GM19043 (cell line): ENCODE results near the gene SLC15A1.
A peak's percentile ranks its signal among the peaks of the same experiment; 100 is the strongest.

Source experiments
- ATAC-seq: cut with Tn5 transposase; IDR thresholded peaks from one replicate; pipeline ENCODE4 v1.9.1; 2021; ENCODE audit warnings: low read depth; ENCODE audit not compliant: unreplicated experiment

The SLC15A1 gene

DNA sequence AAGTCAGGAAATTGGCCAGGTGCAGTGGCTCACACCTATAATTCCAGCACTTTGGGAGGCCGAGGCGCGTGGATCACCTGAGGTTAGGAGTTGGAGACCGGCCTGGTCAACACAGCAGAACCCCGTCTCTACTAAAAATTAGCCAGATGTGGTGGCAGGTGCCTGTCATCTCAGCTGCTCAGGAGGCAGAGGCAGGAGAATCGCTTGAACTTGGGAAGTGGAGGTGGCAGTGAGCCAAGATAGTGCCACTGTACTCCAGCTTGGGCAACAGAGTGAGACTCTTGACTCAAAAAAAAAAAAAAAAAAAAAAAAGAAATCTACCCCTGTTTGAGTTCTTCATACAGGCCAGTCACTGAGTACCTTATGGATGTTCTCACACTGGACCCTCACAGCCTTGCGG is 42.0 kb downstream of the SLC15A1 start:
- ATAC-seq = no peak

DNA sequence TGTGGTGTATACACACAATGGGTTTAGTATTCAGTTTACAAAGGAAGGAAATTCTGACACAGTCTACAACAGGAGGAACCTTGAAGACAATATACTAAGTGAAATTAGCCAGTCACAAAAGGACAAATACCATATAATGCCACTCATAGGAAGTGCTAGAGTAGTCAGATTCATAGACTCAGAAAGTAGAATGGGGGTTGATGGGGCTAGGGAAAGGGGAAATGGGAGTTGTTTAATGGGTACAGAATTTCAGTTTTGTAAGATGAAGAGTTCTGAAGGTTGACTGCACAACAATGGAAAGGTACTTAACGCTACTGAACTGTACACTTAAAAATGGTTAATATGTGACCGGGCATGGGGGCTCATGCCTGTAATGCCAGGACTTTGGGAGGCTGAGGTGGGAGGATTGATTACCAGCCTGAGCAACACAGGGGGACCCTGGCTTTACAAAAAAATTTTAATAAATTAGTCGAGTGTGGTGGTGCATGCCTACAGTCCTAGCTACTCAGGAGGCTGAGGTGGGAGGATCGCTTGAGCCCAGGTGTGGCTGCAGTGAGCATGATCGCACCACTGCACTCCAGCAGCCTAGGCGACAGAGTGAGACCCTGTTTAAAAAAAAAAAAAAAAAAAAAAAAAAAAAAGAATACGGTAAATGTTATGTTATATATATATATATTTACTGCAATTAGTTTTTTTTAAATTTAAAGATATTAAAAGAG is 45.0 kb downstream of the SLC15A1 start:
- ATAC-seq = peak; percentile 66

DNA sequence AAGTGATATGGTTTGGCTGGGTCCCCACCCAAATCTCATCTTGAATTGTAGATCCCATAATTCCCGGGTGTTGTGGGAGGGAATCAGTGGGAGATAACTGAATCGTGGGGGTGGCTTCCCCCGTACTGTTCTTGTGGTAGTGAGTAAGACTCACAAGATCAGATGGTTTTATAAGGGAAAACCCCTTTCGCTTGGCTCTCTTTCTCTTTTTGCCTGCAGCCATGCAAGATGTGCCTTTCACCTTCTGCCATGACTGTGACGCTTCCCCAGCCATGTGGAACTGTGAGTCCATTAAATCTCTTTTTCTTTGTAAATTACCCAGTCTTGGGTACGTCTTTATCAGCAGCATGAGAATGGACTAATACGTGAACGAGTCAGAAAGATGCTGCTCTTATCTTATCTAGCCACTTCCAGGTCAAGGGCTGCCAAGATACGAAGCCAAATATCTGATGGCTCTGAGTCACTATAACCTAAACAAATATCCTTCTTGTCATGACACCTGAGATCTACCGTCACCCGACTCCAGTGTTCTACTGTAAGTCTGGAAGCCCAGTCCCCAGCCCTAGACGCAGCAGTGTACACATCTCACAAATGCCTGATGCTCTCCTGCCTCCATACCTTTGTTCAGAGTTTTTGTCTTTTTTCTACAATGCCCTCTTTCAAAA is 45.9 kb downstream of the SLC15A1 start:
- no peak for ATAC-seq

DNA sequence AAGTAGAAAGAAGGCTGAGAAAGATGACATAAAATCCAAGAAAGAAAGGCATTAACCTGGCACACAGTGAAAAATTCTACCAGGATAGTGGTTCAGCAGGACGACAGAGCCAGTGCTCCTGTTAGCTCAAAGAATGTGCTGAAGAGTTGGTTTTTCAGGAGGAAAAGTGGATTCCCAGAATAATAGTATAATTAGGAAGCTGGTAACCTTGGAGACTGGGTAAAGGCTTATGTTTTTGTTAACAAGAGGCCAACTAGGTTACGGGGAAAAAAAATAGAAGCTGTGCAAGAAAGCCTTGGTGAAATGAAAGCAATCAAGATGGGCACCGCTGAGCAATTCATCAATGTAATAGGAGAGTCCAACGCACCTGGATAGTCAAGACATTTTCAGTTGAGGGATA is 54.7 kb downstream of the SLC15A1 start:
- ATAC-seq = no peak

DNA sequence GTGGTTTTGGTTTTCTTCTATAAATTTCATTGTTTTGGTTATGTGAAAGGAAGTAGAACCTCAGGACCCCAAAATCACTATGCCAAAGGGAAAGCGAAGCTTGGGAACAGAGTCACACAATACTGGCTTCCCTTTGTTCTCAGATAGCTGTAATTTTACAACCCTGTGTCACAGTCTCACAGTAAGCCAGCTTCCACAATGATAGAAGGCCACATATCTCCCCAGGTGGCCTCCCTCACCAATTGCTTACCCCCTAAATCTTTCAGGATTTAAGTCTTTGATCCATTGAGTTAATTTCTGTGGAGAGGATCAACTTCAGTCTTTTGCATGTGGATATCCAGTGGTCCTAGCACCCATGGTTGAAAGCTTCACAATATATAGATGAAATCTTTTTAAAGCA is 58.7 kb downstream of the SLC15A1 start:
- ATAC-seq = no peak

DNA sequence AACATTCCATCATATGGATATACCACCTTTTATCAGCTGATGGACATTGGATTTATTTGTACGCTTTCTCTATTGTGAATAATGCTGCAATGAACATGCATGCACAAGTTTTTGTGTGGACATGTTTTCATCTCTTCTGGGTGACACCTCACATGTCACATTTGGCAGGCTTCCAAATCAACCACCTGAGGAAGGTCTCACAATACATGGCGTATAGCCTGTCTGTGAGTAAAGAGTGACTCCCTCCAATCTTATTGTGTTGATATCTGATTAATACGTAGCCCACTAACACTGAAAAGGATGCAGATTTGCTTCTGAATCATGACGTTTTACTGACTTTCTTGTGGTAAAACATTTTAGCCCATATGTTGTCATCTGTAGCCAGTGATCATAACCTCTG is 61.1 kb downstream of the SLC15A1 start:
- ATAC-seq = no peak

DNA sequence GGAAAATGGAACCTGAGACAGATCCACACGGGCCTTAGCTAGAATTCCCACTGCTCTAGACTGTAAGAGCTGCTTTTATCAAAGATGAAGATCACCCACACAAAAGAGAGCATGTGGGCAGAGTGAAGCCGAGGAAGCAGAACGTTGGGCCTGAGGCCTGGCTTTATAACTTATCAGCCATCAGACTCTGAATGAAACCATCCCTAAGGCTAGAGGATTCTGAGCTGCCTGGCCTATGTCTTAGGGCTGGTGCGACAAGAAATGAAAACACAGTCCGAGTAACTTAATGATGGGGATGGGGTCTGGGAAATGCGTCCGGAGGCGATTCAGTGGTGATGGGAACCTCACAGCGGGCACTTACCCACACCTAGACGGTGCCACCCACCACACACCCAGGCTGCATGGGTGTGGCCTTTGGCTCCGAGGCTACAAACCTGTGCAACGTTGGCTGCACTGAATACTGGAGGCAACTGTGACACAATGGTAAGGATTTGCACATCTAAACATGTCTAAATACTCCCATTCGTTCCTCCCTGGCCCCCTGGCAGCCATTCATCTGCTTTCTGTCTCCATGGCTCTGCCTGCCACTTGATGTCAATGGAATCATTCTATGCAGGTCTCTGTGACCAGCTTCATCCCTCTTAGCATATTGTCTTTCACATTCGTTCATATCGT is 62.0 kb downstream of the SLC15A1 start:
- ATAC-seq = no peak

DNA sequence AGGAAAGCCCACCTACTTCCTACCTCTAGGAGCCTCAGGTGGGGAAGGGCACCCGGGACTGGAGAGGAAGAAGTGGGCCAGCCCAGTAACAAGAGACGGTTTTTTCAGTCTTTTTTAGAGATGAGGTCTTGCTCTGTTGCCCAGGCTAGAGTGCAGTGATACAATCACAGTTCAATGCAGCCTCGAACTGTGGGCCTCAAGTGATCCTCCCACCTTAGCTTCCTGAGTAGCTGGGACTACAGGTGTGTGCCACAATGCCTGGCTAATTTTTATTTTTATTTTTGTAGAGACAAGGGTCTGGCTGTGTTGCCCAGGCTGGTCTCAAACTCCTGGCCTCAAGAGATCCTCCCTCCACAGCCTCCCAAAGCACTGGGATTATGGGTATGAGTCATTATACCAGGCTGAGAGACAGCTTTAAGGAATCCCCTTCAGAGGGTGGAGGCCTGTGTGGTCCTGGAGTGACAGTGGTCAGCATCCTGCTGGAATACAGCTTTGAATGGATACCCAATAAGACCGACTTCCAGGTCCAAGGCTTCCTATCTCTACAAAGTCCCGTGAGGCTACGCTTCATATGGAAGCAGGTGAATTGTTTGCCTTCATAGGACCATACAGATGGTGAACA is 63.0 kb downstream of the SLC15A1 start:
- no peak for ATAC-seq

DNA sequence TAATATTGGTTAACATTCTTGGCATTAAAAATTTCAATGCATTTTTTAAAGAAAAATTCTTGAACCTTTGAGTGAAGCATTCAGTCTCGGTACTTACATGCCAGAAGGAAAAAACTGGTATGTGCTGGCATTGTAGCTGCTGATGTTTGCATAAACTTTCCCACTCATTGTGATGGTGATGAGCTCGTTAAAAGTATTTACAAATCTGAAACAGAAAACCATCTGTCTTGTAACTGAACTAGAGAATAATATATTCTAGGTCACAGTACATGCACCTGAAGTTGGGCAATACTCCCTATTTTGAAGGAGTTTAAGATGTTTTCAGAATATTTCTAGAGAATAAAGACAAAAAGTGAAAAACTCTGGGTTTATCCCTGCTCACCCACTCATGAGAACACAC is 64.1 kb downstream of the SLC15A1 start:
- ATAC-seq = no peak

DNA sequence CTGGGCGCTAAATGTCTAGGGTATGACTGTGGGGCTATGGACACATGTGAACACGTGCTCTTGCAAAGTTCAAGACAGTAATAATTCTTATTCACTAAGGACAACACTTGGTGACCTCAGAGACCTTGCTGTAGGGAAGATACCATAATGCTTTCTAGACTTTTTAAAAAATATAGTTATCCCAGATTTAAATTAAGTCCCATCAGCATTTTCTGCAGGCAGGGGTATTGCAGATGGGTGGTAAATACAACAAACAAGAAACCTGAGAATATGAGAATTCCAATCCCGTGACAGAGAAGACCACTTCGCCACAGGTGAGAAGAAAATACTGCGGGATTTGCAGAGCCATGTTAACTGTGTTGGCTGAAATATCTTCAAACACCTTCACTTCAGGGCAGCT is 65.2 kb downstream of the SLC15A1 start:
- no peak for ATAC-seq

DNA sequence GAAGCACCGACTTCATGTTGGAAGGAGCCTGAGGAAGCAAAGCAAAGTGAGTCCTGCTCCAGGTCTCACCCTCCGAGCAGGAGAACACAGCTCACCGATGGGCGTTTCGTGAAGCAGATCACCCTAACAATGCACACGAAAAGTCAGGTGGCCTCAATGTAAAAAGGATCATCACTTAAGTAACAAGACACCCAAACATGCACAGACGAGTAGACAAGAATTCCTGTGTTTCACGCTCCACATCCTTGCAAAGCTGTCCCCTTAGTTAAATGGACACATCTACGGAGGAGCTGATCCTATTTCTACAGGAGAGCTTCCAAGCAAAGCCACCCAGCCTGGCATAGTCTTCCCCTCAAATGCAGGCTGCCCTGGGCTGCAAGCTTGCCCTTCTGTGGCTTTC is 66.2 kb downstream of the SLC15A1 start:
- no peak for ATAC-seq

DNA sequence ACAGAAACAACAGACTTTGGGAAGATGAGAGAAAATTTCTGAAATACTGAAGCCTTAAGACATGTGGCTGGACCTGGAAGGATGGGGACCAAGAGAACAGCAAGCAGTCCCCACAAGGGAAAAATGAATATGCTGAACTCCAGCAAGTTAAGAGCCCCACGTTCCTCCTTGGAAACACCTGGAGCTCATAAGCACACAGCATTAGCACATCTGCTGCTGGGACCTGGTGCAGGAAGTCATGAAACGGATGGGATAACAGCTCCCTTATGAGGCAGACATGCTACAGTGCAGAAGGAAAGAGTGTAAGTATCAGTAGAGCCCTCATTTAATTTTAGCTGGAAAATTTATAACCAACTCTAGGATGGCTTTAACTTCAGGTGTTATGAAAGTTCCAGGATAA is 67.3 kb downstream of the SLC15A1 start:
- ATAC-seq = no peak

DNA sequence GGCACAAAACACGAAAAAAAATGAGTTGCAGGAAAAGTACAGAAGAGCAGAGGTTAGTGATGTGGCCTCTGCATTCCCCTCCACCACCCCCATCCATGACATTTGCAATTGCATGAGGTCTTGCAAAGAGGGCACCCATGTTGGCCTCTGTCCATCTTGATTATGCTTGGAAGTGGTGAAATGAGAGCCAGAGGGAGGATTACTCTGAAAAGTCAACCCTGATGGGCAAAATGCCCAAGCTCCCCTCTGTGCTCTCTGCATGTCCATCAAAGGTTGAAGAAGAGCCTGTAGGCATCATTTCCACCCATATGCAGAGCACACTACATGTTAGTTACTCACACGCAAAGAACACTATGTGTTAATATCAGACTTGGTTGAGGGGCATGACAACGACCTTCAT is 71.4 kb downstream of the SLC15A1 start:
- ATAC-seq = no peak

DNA sequence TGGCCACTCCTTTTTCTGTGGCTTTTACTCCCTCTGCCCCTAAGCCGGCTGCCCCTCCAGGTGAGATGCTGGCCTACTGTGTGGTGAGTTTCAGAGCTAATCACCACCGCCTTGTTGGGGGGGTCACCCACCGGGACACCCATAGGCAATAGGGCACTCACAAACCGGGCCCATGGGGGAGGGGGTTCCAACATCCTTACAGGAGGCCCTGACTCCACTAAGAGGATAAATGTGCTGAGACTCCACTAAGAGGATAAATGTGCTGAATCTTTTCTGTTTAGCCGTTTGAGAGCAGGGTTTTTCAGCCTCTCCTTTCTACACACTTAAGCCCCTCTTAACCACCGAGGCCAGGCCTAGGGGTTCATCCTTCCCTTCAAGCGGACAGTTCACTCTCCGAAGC is 73.7 kb downstream of the SLC15A1 start:
- ATAC-seq = no peak

DNA sequence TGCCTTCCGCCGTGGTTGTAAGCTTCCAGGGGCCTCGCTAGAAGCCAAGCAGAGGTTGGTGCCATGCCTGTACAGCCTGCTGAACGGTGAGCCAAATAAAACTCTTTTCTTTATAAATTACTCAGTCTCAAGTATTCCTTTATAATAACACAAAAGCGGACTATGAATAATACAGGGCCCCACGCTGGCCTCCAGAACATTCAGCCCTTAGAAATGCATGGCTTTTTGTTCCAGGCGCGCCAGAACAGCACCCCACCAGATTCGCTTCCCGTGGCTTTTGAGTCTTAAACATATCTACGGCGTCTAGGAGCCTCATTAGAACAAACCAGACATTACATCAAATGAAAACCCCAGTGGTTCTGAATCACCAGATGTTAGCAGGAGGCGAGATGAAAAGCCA is 75.1 kb downstream of the SLC15A1 start:
- no peak for ATAC-seq

DNA sequence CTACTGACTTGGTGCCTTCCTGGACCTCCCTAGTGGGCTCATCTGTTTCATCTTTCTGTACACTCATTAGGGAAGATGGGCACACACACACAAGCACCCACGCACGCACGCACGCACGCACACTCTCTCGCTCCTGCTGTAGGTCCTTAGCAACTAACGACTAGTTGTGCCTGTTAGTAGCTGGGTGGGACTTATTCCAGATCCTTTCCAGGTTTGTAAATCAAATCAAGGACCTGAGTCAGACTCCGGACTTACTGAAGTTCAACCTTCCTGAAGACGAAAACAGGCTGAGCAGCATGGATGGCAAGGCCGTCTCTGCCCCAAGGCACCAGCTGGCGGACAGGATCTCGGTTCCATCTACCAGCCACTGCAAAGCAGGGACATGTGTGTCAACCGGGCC is 76.2 kb downstream of the SLC15A1 start:
- no peak for ATAC-seq

DNA sequence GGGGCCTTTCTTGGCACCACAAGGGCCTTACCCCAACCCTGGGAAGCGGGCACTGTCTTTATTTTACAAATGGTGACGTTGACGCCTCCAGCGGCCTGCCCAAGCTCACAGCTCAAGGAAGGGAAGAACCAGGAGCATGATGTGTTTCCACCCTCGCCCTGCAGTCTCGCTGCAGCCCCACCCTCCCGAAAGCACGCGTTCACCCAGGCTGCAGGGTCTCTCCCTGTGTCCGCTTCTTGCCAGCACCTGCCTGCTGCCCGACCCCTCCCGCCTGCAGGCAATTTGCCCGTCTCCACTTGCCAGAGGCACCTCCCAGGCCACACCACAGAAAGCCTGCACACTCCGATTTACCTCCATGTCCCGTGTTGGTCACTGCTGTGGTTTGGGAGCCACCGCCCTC is 76.6 kb downstream of the SLC15A1 start:
- ATAC-seq = no peak

DNA sequence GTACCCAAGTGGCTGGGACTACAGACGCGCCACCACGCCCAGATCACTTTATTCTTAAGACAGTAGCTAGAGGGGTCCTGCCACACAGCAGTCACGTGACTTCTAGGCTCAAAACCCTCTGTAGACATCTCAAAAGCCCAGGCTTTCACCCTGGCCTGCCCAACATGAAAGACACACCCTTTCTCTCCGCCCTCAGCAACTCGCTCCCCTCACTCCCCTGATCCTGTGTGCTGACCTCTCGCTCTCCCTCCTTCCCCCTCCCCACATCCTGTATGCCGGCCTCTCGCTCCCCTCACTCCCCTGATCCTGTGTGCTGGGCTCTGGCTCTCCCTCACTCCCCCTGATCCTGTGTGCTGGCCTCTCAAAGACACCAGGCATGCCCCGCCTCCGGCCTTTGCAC is 77.4 kb downstream of the SLC15A1 start:
- ATAC-seq = no peak

DNA sequence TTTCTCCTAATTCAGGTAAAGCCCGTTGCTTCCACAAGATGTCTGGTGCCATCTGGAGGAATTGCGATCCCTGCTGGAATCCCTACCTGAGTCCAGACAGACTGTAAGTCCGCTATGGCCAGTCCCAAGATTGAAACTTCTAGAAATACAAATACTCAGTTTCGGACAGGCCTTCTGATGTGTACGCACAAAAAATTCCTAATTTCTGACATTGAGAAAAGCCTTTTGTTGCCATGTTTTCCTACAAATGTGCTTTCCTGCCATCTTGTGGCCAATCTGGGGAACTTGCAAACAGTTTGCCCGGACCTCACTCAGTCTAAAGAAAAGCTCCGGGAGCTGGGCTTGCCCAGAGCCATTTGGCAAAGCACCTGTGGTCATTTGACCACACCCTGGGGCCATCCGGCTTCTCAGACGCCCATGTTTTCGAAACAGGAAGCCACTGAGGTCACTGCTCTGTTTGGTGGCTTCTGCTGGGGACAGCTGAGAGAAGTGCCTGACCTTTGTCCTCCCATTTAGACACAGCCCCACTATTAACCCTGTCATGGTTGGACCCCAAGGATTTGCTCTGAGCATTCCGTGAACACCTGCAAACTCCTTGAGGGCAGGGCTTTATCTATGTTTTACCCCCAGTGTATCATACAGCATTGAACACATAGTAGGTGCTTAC is 79.4 kb downstream of the SLC15A1 start:
- ATAC-seq = peak; percentile 80

DNA sequence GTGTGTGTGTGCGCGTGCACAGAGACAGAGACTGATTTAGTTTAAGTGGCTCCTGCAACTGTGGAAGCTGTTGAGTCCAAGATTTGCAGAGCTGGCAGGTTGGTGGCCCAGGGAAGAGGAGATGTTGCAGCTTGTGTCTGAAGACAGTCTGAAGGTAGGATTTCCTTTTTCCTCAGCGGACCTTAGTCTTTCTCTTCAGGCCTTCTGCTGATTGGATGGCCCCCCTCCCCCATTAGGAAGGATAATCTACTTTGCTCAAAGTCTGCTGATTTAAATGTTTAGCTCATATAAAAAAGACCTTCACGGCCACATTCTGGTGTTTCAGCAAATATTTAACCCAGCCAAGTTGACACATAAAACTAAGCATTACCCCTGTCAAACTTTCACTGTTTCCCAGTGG is 84.3 kb downstream of the SLC15A1 start:
- no peak for ATAC-seq

DNA sequence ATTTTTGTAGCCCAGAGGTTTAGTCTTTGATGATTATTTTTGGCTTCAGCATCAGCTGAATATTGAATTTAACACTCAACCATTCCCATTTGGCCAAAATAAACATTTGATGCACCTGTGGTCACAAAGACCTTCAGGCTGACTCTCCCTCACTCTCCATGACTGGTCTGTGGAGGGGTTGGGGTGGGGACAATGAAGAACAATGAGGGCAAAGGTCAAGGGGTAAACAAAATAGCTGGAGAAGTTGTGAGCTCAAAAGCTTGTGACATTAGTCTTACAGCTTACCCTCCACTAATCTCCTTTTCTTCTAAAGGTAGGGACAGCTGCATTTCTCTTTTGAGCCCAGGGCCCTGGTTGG is 86.9 kb downstream of the SLC15A1 start:
- no peak for ATAC-seq
